Left ventricle myocardium inferior (tissue), 1 donor: ENCODE data around the gene RNLS. TPM values are rescaled to one million over a fixed set of nuclear protein-coding genes. Genes with fewer than 3 reads are reported as not detected.
"Not testable (repeated sequence)": the region's sequence is repeated elsewhere in the genome, so short reads cannot be mapped to it uniquely, and the experiment has no call there.

Experiments
- DNase-seq: peaks from one replicate; pipeline ENCODE4 v3.0.0-alpha.2; 2020
- H3K27ac ChIP-seq: fragments of 200-600 bp; replicated peaks from 2 replicates; pipeline ENCODE4 v1.8.0; 2021
- H3K27me3 ChIP-seq: fragments of 200-600 bp; 2 replicates; pipeline ENCODE4 v1.8.0; 2021; ENCODE audit warnings: low read depth
- H3K36me3 ChIP-seq: fragments of 200-600 bp; 2 replicates; pipeline ENCODE4 v1.8.0; 2021
- H3K4me1 ChIP-seq: fragments of 200-600 bp; 2 replicates; pipeline ENCODE4 v1.8.0; 2021
- H3K4me3 ChIP-seq: fragments of 200-600 bp; 2 replicates; pipeline ENCODE4 v1.8.0; 2021; ENCODE audit warnings: mild to moderate bottlenecking, moderate library complexity
- H3K9me3 ChIP-seq: fragments of 200-600 bp; replicated peaks from 2 replicates; pipeline ENCODE4 v1.8.0; 2021
- CTCF ChIP-seq: fragments of 200-600 bp; IDR thresholded peaks from 2 replicates; pipeline ENCODE4 v1.8.0; 2021; ENCODE audit warnings: antibody characterized with exemption, mild to moderate bottlenecking, borderline replicate concordance
- intact Hi-C: fragments of 100-400 bp; cut with micrococcal nuclease; formaldehyde crosslinking; loops from one replicate; pipeline ENCODE4 v1.11.0; 2022
- total RNA-seq: library from RNA; stranded (reverse); fragmentation: NEBNext Ultra II Directional; extraction: Animal tissue kit (Norgen Biotek cat#: 25700); gene quantifications from one replicate; pipeline ENCODE4 v1.2.1, GENCODE V29; 2021
- donor health status: DM: no; HTN: yes; CAD: no; lungs with severe emphysema.

Gene RNLS
- total RNA-seq, 1 donor from 2014 or later = 14.3 TPM

GRCh38 chr10:88489107-88489506 is 94.0 kb downstream of the RNLS start:
- Histone ChIP-seq H3K9me3 (no peaks in the 10 kb centered on the region), H3K36me3 (no peaks in the 10 kb centered on the region), H3K4me1 (no peaks in the 10 kb centered on the region), H3K27ac (no peak overlapping the region), H3K27me3 (no peaks in the 10 kb centered on the region), H3K4me3 (no peak overlapping the region)
- TF ChIP-seq CTCF = no peak
- no peak for DNase-seq
- intact Hi-C loops = no loop called here

DNA sequence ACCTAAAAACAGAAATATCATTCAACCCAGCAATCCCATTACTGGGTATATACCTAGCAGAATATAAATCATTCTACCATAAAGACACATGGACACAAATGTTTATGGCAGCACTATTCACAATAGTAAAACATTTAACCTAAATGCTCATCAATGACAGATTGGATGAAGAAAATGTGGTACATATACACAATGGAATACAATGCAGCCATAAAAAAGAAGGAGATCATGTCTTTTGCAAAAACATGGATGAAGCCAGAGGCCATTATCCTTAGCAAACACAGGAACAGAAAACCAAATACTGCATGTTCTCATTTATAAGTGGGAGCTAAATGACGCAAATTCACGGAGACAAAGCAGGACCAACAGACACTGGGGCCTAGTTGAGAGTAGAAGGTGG is 96.3 kb downstream of the RNLS start:
- DNase-seq, H3K9me3 ChIP-seq, H3K36me3 ChIP-seq, H3K27me3 ChIP-seq, H3K4me1 ChIP-seq, intact Hi-C loops, H3K4me3 ChIP-seq, H3K27ac ChIP-seq: not testable (repeated sequence)

- no peaks in the 10 kb centered on the region for H3K27me3 ChIP-seq
- H3K4me1 ChIP-seq = peaks cover 13% of the 10 kb centered on the region
- TF ChIP-seq CTCF = no peak
- DNase-seq = no peak
- intact Hi-C loops = no loop called here
- no peak overlapping the region for H3K4me3 ChIP-seq
- H3K36me3 ChIP-seq = no peaks in the 10 kb centered on the region
- H3K27ac ChIP-seq = no peak overlapping the region
- H3K9me3 ChIP-seq = no peaks in the 10 kb centered on the region
Measured at GRCh38 chr10:88482220-88482619, 100.9 kb downstream of the RNLS start.

GRCh38 chr10:88478256-88478655 is 104.9 kb downstream of the RNLS start:
- no peak for DNase-seq
- Histone ChIP-seq H3K4me3 (no peak overlapping the region), H3K36me3 (no peaks in the 10 kb centered on the region), H3K4me1 (peaks cover 34% of the 10 kb centered on the region), H3K27ac (no peak overlapping the region), H3K27me3 (no peaks in the 10 kb centered on the region), H3K9me3 (no peaks in the 10 kb centered on the region)
- TF ChIP-seq CTCF = no peak
- intact Hi-C loops = no loop called here

GRCh38 chr10:88477343-88478085 is 105.6 kb downstream of the RNLS start:
- H3K9me3 ChIP-seq = no peaks in the 10 kb centered on the region
- H3K4me3 ChIP-seq = no peak overlapping the region
- H3K27ac ChIP-seq = no peak overlapping the region
- H3K4me1 ChIP-seq = peaks cover 34% of the 10 kb centered on the region
- no peak for TF ChIP-seq CTCF
- no peaks in the 10 kb centered on the region for H3K27me3 ChIP-seq
- intact Hi-C loops = no loop called here
- DNase-seq = no peak
- no peaks in the 10 kb centered on the region for H3K36me3 ChIP-seq
